ENCODE measurements around the gene ADRB2. TPM values are rescaled to one million over a fixed set of nuclear protein-coding genes. Genes with fewer than 3 reads are reported as not detected.

ADRB2 gene
- polyA plus RNA-seq, 3 donors, result 6.8 to 10.9 (median 10.8) TPM

- peaks cover 92% of the 10 kb centered on the region for H3K4me1 Mint-ChIP-seq
- peaks cover 0 to 1% (median 0%) of the 10 kb centered on the region in 7 donors for H3K9me3 Mint-ChIP-seq
- H3K9ac ChIP-seq (ENCODE audit: insufficient read depth, low read length, poor library complexity, severe bottlenecking), result no peak overlapping the region
- no peak overlapping the region for H3K4me3 Mint-ChIP-seq
- DNase-seq, result no peak
- H3K36me3 Mint-ChIP-seq, result no peaks in the 10 kb centered on the region
- H3K27ac Mint-ChIP-seq, result peak overlapping the region in 4 of 7 donors; percentile 50 to 85 (median 57)
- TF ChIP-seq, protein P1, sequence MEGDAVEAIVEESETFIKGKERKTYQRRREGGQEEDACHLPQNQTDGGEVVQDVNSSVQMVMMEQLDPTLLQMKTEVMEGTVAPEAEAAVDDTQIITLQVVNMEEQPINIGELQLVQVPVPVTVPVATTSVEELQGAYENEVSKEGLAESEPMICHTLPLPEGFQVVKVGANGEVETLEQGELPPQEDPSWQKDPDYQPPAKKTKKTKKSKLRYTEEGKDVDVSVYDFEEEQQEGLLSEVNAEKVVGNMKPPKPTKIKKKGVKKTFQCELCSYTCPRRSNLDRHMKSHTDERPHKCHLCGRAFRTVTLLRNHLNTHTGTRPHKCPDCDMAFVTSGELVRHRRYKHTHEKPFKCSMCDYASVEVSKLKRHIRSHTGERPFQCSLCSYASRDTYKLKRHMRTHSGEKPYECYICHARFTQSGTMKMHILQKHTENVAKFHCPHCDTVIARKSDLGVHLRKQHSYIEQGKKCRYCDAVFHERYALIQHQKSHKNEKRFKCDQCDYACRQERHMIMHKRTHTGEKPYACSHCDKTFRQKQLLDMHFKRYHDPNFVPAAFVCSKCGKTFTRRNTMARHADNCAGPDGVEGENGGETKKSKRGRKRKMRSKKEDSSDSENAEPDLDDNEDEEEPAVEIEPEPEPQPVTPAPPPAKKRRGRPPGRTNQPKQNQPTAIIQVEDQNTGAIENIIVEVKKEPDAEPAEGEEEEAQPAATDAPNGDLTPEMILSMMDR (IDR thresholded peaks at IDR 0.05), result no peak
- no peaks in the 10 kb centered on the region for H3K27me3 Mint-ChIP-seq (ENCODE audit: low read depth in 3 of 3)
- no peak overlapping the region for H2AFZ ChIP-seq (ENCODE audit: insufficient read depth, low read depth, low read length, poor library complexity, severe bottlenecking)
- no peak overlapping the region for H3K4me2 ChIP-seq (replicated peaks; ENCODE audit: extremely low read depth, low read length, poor library complexity, severe bottlenecking)
- WGBS (ENCODE audit: insufficient coverage), result 65% methylated on average over 5 of the region's 6 CpGs
- intact Hi-C loops (cut with micrococcal nuclease), result no loop called here
- no peak overlapping the region for H3K27ac ChIP-seq (ENCODE audit: low read depth in 1 of 2, low read length in 2 of 2)
- H3K79me2 ChIP-seq (ENCODE audit: insufficient read depth, low read length), result peaks cover 12% of the 10 kb centered on the region
- no peaks in the 10 kb centered on the region for H4K20me1 ChIP-seq (ENCODE audit: insufficient read depth, low read length)
- no peaks in the 10 kb centered on the region for H3K27me3 ChIP-seq (ENCODE audit: control insufficient read depth in 2 of 2, insufficient read depth in 2 of 2, low read length in 2 of 2)
- H3K36me3 ChIP-seq (replicated peaks in 1 of 2; ENCODE audit: control insufficient read depth in 1 of 2, insufficient read depth in 2 of 2, low read length in 2 of 2), result no peaks in the 10 kb centered on the region
- peaks cover 72 to 92% of the 10 kb centered on the region in 2 donors for H3K4me1 ChIP-seq (ENCODE audit: control insufficient read depth in 1 of 2, insufficient read depth in 2 of 2, low read length in 2 of 2)
- peak overlapping the region in 1 of 3 experiments; percentile 5 for H3K4me3 ChIP-seq (replicated peaks in 1 of 3; ENCODE audit: low read depth in 2 of 3, low read length in 3 of 3)
- H3K9me3 ChIP-seq (replicated peaks in 1 of 2; ENCODE audit: control insufficient read depth in 1 of 2, insufficient read depth in 1 of 2, low read length in 2 of 2), result no peaks in the 10 kb centered on the region
These were observed 22.0 kb upstream of the ADRB2 start for GRCh38 chr5:148804393-148804792.

GRCh38 chr5:148805326-148806290 lies 20.8 kb upstream of the ADRB2 start:
- intact Hi-C loops (cut with micrococcal nuclease), result loop anchor here in 1 of 2 donors (5.0 kb wide), 1 partner anchor 58 kb away; no protein-coding TSS in a partner anchor
- peaks cover 95% of the 10 kb centered on the region for H3K4me1 Mint-ChIP-seq
- H3K4me2 ChIP-seq (replicated peaks; ENCODE audit: extremely low read depth, low read length, poor library complexity, severe bottlenecking), result peak overlapping the region; percentile 67

More at GRCh38 chr5:148805326-148806290, 20.8 kb upstream of the ADRB2 start:
- H3K36me3 ChIP-seq (replicated peaks in 1 of 2; ENCODE audit: control insufficient read depth in 1 of 2, insufficient read depth in 2 of 2, low read length in 2 of 2), result no peaks in the 10 kb centered on the region
- Mint-ChIP-seq H3K27ac (peak overlapping the region; percentile 86 to 99 (median 96)), H3K36me3 (no peaks in the 10 kb centered on the region), H3K27me3 (ENCODE audit: low read depth in 3 of 3) (no peaks in the 10 kb centered on the region), H3K9me3 (peaks cover 0 to 1% (median 0%) of the 10 kb centered on the region in 7 donors), H3K4me3 (peak overlapping the region; percentile 13 to 80)
- TF ChIP-seq, protein P1 (IDR thresholded peaks at IDR 0.05), result no peak
- H3K27ac ChIP-seq (ENCODE audit: low read depth in 1 of 2, low read length in 2 of 2), result peak overlapping the region; percentile 60 to 91
- WGBS (ENCODE audit: insufficient coverage), result 5% methylated on average over 3 of the region's 7 CpGs
- peaks cover 14% of the 10 kb centered on the region for H3K79me2 ChIP-seq (ENCODE audit: insufficient read depth, low read length)
- H3K9me3 ChIP-seq (replicated peaks in 1 of 2; ENCODE audit: control insufficient read depth in 1 of 2, insufficient read depth in 1 of 2, low read length in 2 of 2), result no peaks in the 10 kb centered on the region
- peaks cover 80 to 92% of the 10 kb centered on the region in 2 donors for H3K4me1 ChIP-seq (ENCODE audit: control insufficient read depth in 1 of 2, insufficient read depth in 2 of 2, low read length in 2 of 2)
- peak overlapping the region; percentile 22 for H3K9ac ChIP-seq (ENCODE audit: insufficient read depth, low read length, poor library complexity, severe bottlenecking)
- peak overlapping the region in 1 of 3 experiments; percentile 70 for H3K4me3 ChIP-seq (replicated peaks in 1 of 3; ENCODE audit: low read depth in 2 of 3, low read length in 3 of 3)
- no peak overlapping the region for H2AFZ ChIP-seq (ENCODE audit: insufficient read depth, low read depth, low read length, poor library complexity, severe bottlenecking)
- H3K27me3 ChIP-seq (ENCODE audit: control insufficient read depth in 2 of 2, insufficient read depth in 2 of 2, low read length in 2 of 2), result no peaks in the 10 kb centered on the region
- H4K20me1 ChIP-seq (ENCODE audit: insufficient read depth, low read length), result no peaks in the 10 kb centered on the region
- DNase-seq, result peak in 2 of 3 donors; percentile 78 to 82

Data from CD14-positive monocyte (primary cell).